RWPE2 (cell line): ENCODE data around the gene MMD.
A peak's percentile ranks its signal among the peaks of the same experiment; 100 is the strongest.
"Not testable (repeated sequence)": the region's sequence is repeated elsewhere in the genome, so short reads cannot be mapped to it uniquely, and the experiment has no call there.

Experiments
- ATAC-seq: fragments of 200-7000 bp; cut with Tn5 transposase; 3 replicates; pipeline ENCODE4 v1.9.1; 2021; ENCODE audit warnings: low read depth
- DNase-seq: peaks from one replicate; pipeline ENCODE4 v3.0.0-alpha.2; 2020; ENCODE audit warnings: low spot score
- H3K27ac ChIP-seq: fragments of 450-650 bp; 2 replicates; pipeline ENCODE4 v1.5.1; 2017; ENCODE audit warnings: mild to moderate bottlenecking; ENCODE audit not compliant: poor library complexity, severe bottlenecking
- H3K27me3 ChIP-seq: fragments of 250-450 bp; sonication (Bioruptor Pico); 2 replicates; pipeline ENCODE4 v1.5.1; 2021; ENCODE audit warnings: mild to moderate bottlenecking, moderate library complexity; ENCODE audit not compliant: insufficient read depth, poor library complexity, severe bottlenecking
- H3K36me3 ChIP-seq: fragments of 250-450 bp; sonication (Bioruptor Pico); 2 replicates; pipeline ENCODE4 v1.5.1; 2020; ENCODE audit warnings: low read depth, mild to moderate bottlenecking, moderate library complexity
- H3K4me1 ChIP-seq: fragments of 250-450 bp; sonication (Bioruptor Pico); 2 replicates; pipeline ENCODE4 v1.5.1; 2021; ENCODE audit warnings: mild to moderate bottlenecking, moderate library complexity; ENCODE audit not compliant: insufficient read depth, poor library complexity, severe bottlenecking
- H3K4me3 ChIP-seq: fragments of 250-450 bp; sonication (Bioruptor Pico); 2 replicates; pipeline ENCODE4 v1.5.1; 2021; ENCODE audit warnings: mild to moderate bottlenecking, moderate library complexity; ENCODE audit not compliant: severe bottlenecking
- H3K9me3 ChIP-seq: fragments of 250-450 bp; sonication (Bioruptor Pico); 2 replicates; pipeline ENCODE4 v1.5.1; 2021; ENCODE audit warnings: mild to moderate bottlenecking, moderate library complexity; ENCODE audit not compliant: severe bottlenecking
- TF ChIP-seq, protein P1 (sequence below): fragments of 450-650 bp; IDR thresholded peaks from one replicate; pipeline ENCODE4 v1.5.1; 2017; ENCODE audit warnings: mild to moderate bottlenecking, moderate library complexity; ENCODE audit not compliant: poor library complexity, severe bottlenecking

MMD gene

DNA sequence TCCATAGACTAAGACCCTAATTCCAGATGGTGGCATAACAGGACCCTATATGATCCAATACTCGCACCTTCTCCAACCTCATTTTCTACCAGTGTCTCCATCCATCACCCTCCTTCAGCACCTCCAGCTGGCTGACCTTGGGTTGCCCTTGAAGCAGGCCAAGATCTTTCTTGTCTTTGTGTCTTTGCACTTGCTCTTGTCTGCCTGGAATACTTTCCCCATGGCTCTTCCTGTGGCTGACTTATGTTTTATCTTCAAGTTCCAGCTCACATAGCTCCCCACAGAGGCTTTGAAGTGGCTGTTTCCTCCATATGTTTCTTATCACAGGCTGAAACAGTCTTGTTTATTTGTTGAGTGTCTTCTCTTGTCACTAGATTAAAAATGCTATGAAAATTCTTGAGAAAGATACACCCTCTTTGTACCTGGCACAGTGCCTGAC is 29.6 kb upstream of the MMD start:
- no peaks in the 10 kb centered on the region for H3K36me3 ChIP-seq
- peak overlapping the region; percentile 60 for H3K27ac ChIP-seq
- TF ChIP-seq, protein P1, sequence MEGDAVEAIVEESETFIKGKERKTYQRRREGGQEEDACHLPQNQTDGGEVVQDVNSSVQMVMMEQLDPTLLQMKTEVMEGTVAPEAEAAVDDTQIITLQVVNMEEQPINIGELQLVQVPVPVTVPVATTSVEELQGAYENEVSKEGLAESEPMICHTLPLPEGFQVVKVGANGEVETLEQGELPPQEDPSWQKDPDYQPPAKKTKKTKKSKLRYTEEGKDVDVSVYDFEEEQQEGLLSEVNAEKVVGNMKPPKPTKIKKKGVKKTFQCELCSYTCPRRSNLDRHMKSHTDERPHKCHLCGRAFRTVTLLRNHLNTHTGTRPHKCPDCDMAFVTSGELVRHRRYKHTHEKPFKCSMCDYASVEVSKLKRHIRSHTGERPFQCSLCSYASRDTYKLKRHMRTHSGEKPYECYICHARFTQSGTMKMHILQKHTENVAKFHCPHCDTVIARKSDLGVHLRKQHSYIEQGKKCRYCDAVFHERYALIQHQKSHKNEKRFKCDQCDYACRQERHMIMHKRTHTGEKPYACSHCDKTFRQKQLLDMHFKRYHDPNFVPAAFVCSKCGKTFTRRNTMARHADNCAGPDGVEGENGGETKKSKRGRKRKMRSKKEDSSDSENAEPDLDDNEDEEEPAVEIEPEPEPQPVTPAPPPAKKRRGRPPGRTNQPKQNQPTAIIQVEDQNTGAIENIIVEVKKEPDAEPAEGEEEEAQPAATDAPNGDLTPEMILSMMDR, result no peak
- no peak overlapping the region for H3K4me3 ChIP-seq
- no peaks in the 10 kb centered on the region for H3K9me3 ChIP-seq
- ATAC-seq (no peak), DNase-seq (no peak)
- peaks cover 39% of the 10 kb centered on the region for H3K4me1 ChIP-seq
- no peaks in the 10 kb centered on the region for H3K27me3 ChIP-seq

DNA sequence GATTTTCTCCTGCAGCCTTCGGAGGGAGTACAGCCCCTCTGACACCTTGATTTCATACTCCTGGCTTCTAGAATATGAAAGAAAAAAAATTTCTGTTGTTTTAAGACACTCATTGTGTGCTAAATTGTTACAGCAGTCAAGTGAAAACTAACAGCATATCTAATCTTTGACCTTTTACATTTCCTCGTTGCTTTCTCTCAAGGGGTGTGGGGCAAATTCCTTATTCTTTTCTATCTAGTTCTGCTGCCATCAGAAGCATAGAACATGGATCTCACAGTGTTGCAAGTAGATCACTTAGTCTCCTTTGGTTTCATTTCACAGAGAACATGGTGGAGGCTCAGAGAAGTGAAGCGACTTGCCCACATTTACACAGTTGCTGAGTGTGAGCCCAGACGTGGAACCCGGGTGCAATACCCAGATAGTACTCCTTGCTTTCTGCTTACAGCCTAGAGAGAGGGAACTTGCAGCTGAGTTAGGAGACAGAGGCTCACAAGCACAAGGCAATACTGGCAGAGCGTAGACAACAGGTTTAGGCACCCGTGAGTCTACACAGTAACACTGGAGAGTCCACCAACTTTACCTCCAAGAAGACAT is 28.7 kb upstream of the MMD start:
- peaks cover 35% of the 10 kb centered on the region for H3K4me1 ChIP-seq
- DNase-seq, result no peak
- no peak overlapping the region for H3K27ac ChIP-seq

DNA sequence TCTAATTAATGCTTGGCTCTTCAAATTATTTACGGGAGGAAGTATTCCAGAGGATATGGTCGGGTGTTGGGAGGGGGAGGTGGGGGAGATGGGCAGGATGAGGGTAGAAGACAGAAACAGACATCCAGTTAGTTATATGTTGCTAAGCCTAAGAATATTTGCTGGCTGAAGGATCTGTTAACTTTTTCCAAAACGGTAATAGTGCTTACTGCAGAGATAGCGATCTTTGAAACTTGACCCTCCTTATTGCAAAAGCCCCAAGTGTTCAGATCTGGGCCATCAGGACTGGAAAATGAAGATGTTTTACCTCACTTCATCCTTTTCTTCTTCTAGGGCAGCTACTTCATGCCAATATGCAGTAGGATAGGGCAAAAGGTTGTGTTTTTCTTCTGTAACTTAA is 27.0 kb upstream of the MMD start:
- Histone ChIP-seq H3K4me1 (peaks cover 30% of the 10 kb centered on the region), H3K4me3 (no peak overlapping the region), H3K27ac (peak overlapping the region; percentile 16), H3K36me3 (no peaks in the 10 kb centered on the region), H3K27me3 (no peaks in the 10 kb centered on the region), H3K9me3 (no peaks in the 10 kb centered on the region)
- peak; percentile 58 for ATAC-seq
- no peak for DNase-seq
- TF ChIP-seq, protein P1, result no peak

More for the DNA sequence above, 28.7 kb upstream of the MMD start:
- ATAC-seq, result no peak
- Histone ChIP-seq H3K4me3 (no peak overlapping the region), H3K27me3 (no peaks in the 10 kb centered on the region), H3K9me3 (no peaks in the 10 kb centered on the region), H3K36me3 (no peaks in the 10 kb centered on the region)
- TF ChIP-seq, protein P1, result no peak

DNA sequence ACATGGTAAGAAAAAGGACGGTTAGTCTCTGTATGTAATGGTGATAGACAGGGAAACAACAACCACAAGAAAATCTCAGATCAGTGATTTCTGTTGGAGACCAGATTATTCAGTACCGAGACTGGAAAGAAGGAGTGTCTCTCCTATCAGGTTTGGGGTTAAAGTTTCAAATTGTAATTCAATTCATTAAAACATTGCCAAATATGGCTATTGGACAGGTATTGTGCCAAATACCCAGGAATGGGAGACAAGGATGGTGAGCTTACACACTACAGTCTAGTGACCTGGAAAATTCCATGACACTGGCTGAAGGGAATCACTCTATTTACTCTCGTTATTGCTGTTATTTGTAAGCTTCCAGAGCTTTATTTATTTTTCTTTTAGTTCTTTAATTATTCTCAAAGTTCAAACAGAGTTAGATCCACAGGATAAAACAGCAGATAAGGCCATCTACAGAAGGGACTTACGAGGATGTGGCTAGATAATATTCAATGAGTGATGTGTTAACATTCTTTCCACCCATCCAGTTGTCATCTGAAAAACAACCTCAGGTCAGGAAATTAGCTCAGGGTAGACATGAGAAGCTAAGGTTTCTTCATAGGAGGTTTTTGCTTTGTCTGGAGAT is 25.1 kb upstream of the MMD start:
- no peaks in the 10 kb centered on the region for H3K27me3 ChIP-seq
- ATAC-seq (no peak), DNase-seq (no peak)
- peaks cover 17% of the 10 kb centered on the region for H3K4me1 ChIP-seq
- H3K9me3 ChIP-seq, result no peaks in the 10 kb centered on the region
- TF ChIP-seq, protein P1, result no peak
- H3K27ac ChIP-seq, result no peak overlapping the region
- no peak overlapping the region for H3K4me3 ChIP-seq
- no peaks in the 10 kb centered on the region for H3K36me3 ChIP-seq

DNA sequence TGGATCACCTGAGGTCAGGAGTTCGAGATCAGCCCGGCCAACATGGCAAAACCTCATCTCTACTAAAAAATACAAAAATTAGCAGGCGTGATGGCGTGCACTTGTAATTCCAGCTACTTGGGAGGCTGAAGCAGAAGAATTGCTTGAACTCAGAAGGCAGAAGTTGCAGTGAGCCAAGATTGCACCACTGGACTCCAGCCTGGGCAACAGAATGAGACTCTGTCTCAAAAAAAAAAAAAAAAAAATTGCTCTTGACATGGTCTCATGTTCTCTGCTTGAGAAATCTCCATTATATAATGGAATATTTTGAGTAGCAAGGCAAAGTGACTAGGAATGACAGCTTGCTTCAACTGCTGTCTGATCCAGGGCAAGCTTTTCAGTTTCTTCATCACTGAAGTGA is 24.4 kb upstream of the MMD start:
- H3K4me1 ChIP-seq, result peaks cover 17% of the 10 kb centered on the region
- H3K27ac ChIP-seq, H3K36me3 ChIP-seq, DNase-seq, H3K9me3 ChIP-seq, ATAC-seq, H3K4me3 ChIP-seq, H3K27me3 ChIP-seq: not testable (repeated sequence)
